Measurements from ENCODE around the gene IL27RA. TPM values are rescaled to one million over a fixed set of nuclear protein-coding genes. Genes with fewer than 3 reads are reported as not detected.
"Not testable (repeated sequence)": the region's sequence is repeated elsewhere in the genome, so short reads cannot be mapped to it uniquely, and the experiment has no call there.

IL27RA gene
- total RNA-seq, 1 experiment from 2014 or later = 18.3 TPM

DNA sequence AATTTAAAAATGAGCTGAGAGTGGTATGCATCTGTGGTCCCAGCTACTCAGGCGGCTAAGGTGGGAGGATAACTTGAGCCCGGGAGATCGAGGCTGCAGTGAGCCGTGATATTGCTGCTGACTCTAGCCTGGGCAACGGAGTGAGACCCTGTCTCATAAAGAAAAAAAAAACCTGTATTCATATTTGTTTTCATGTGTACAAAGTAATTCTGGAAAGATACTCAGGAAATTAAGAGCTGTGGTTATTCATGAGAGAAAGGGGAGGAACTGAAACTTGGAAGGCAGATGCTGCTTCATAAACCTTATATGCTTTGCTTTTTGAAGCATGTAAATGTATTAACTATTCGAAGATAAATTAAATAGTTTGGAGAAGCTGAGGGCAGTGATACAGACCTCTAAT, 12.5 kb upstream of the IL27RA start (continued):
- TF ChIP-seq, protein P1, sequence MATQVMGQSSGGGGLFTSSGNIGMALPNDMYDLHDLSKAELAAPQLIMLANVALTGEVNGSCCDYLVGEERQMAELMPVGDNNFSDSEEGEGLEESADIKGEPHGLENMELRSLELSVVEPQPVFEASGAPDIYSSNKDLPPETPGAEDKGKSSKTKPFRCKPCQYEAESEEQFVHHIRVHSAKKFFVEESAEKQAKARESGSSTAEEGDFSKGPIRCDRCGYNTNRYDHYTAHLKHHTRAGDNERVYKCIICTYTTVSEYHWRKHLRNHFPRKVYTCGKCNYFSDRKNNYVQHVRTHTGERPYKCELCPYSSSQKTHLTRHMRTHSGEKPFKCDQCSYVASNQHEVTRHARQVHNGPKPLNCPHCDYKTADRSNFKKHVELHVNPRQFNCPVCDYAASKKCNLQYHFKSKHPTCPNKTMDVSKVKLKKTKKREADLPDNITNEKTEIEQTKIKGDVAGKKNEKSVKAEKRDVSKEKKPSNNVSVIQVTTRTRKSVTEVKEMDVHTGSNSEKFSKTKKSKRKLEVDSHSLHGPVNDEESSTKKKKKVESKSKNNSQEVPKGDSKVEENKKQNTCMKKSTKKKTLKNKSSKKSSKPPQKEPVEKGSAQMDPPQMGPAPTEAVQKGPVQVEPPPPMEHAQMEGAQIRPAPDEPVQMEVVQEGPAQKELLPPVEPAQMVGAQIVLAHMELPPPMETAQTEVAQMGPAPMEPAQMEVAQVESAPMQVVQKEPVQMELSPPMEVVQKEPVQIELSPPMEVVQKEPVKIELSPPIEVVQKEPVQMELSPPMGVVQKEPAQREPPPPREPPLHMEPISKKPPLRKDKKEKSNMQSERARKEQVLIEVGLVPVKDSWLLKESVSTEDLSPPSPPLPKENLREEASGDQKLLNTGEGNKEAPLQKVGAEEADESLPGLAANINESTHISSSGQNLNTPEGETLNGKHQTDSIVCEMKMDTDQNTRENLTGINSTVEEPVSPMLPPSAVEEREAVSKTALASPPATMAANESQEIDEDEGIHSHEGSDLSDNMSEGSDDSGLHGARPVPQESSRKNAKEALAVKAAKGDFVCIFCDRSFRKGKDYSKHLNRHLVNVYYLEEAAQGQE (IDR thresholded peaks at IDR 0.05; ENCODE audit: low read depth) = no peak
- TF ChIP-seq SRF (IDR thresholded peaks at IDR 0.05; ENCODE audit: low read depth) (no peak), SIN3A (IDR thresholded peaks at IDR 0.05; ENCODE audit: low read depth) (no peak), EGR1 (IDR thresholded peaks at IDR 0.05; ENCODE audit: low read depth) (no peak), ELF1 (IDR thresholded peaks at IDR 0.05; ENCODE audit: borderline replicate concordance, low read depth) (no peak), JUND (IDR thresholded peaks at IDR 0.05) (no peak)
- TF ChIP-seq, protein P2, sequence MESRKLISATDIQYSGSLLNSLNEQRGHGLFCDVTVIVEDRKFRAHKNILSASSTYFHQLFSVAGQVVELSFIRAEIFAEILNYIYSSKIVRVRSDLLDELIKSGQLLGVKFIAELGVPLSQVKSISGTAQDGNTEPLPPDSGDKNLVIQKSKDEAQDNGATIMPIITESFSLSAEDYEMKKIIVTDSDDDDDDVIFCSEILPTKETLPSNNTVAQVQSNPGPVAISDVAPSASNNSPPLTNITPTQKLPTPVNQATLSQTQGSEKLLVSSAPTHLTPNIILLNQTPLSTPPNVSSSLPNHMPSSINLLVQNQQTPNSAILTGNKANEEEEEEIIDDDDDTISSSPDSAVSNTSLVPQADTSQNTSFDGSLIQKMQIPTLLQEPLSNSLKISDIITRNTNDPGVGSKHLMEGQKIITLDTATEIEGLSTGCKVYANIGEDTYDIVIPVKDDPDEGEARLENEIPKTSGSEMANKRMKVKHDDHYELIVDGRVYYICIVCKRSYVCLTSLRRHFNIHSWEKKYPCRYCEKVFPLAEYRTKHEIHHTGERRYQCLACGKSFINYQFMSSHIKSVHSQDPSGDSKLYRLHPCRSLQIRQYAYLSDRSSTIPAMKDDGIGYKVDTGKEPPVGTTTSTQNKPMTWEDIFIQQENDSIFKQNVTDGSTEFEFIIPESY (IDR thresholded peaks at IDR 0.05; ENCODE audit: extremely low read depth, insufficient replicate concordance, low read length) = no peak

DNA sequence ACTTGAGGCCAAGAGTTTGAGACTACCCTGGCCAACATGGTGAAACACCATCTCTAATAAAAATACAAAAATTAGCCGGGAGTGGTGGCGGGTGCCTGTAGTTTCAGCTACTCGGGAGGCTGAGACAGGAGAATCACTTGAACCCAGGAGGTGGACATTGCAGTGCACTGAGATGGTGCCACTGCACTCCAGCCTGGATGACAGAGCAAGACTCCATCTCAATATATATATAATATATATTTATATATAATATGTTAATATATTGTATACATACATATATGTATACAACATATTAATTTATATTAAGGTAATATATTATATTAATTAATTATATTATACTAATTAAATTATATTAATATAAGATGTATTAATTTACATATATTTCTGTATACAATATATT, 11.8 kb upstream of the IL27RA start:
- BruUV-seq (replicated peaks); H3K9ac ChIP-seq (ENCODE audit: low read length); H3K36me3 ChIP-seq (ENCODE audit: control insufficient read depth in 1 of 2, insufficient read depth in 2 of 2, low read length in 2 of 2); H3K9me3 ChIP-seq (ENCODE audit: control insufficient read depth in 1 of 2, insufficient read depth in 1 of 2, low read depth in 1 of 2, low read length in 2 of 2); H3K4me2 ChIP-seq (ENCODE audit: low read length); H4K20me1 ChIP-seq (ENCODE audit: insufficient read depth); H3K27me3 ChIP-seq (ENCODE audit: insufficient read depth, low read length); H3K4me3 ChIP-seq (replicated peaks in 1 of 2; ENCODE audit: low read depth in 1 of 2, low read length in 2 of 2); ATAC-seq; H3K27ac ChIP-seq (ENCODE audit: low read depth, low read length); DNase-seq (ENCODE audit: low read depth, low spot score); H3K9me2 ChIP-seq (ENCODE audit: insufficient read depth); H2AFZ ChIP-seq (ENCODE audit: low read depth, low read length, poor library complexity, severe bottlenecking); intact Hi-C loops (cut with micrococcal nuclease); H3K79me2 ChIP-seq (ENCODE audit: insufficient read depth, low read length); CTCF ChIA-PET; RAD21 ChIA-PET (ENCODE audit: low non-redundant PET in 1 of 2, low total read pairs in 2 of 2, uncharacterized antibody in 2 of 2, unreplicated experiment in 2 of 2): not testable (repeated sequence)
- peaks cover 10 to 33% of the 10 kb centered on the region in 2 experiments; a peak in 3 of 4 replicates for H3K4me1 ChIP-seq (ENCODE audit: control insufficient read depth in 1 of 2, insufficient read depth in 2 of 2, low read length in 2 of 2)
- POLR2A ChIA-PET = interaction anchor here (1.5 kb wide), 1 partner anchor 13 kb away, joined by 3 read pairs; no protein-coding TSS in a partner anchor

Data from HCT116 (cell line).